GM18909 (cell line): ENCODE data around the gene SHLD1.
"Not testable (repeated sequence)": the region's sequence is repeated elsewhere in the genome, so short reads cannot be mapped to it uniquely, and the experiment has no call there.

Experiments
- ATAC-seq: cut with Tn5 transposase; IDR thresholded peaks from one replicate; pipeline ENCODE4 v1.9.1; 2021; ENCODE audit warnings: mild to moderate bottlenecking; ENCODE audit not compliant: unreplicated experiment, poor library complexity

SHLD1 gene

GRCh38 chr20:5779071-5779900 lies 29.1 kb downstream of the SHLD1 start:
- no peak for ATAC-seq

- no peak for ATAC-seq
These were observed 30.6 kb downstream of the SHLD1 start for GRCh38 chr20:5780846-5781217.

GRCh38 chr20:5781367-5781766 lies 31.2 kb downstream of the SHLD1 start:
- ATAC-seq: not testable (repeated sequence)

- ATAC-seq: no peak
These were observed 31.9 kb downstream of the SHLD1 start for GRCh38 chr20:5781798-5782750.

GRCh38 chr20:5784735-5785134 lies 34.5 kb downstream of the SHLD1 start:
- ATAC-seq: no peak

- ATAC-seq: no peak
These were observed 34.9 kb downstream of the SHLD1 start for GRCh38 chr20:5785146-5785545.

- ATAC-seq: no peak
These were observed 37.0 kb downstream of the SHLD1 start for GRCh38 chr20:5786930-5787795.

- no peak for ATAC-seq
These were observed 37.6 kb downstream of the SHLD1 start for GRCh38 chr20:5787796-5788165.

GRCh38 chr20:5788385-5788895 lies 38.2 kb downstream of the SHLD1 start:
- ATAC-seq: no peak

- no peak for ATAC-seq
These were observed 39.6 kb downstream of the SHLD1 start for GRCh38 chr20:5789827-5790226.

GRCh38 chr20:5793916-5794315 lies 43.7 kb downstream of the SHLD1 start:
- no peak for ATAC-seq

GRCh38 chr20:5796331-5797040 lies 46.3 kb downstream of the SHLD1 start:
- ATAC-seq: no peak

- no peak for ATAC-seq
These were observed 47.0 kb downstream of the SHLD1 start for GRCh38 chr20:5797165-5797564.

GRCh38 chr20:5797843-5798462 lies 47.8 kb downstream of the SHLD1 start:
- ATAC-seq: peak; percentile 96

- ATAC-seq: not testable (repeated sequence)
These were observed 53.6 kb downstream of the SHLD1 start for GRCh38 chr20:5803754-5804303.

GRCh38 chr20:5806457-5807263 lies 56.5 kb downstream of the SHLD1 start:
- ATAC-seq: no peak

GRCh38 chr20:5807431-5807830 lies 57.2 kb downstream of the SHLD1 start:
- ATAC-seq: no peak

GRCh38 chr20:5808901-5809300 lies 58.7 kb downstream of the SHLD1 start:
- no peak for ATAC-seq
